ENCODE measurements around the gene ST3GAL4.

The ST3GAL4 gene

DNA sequence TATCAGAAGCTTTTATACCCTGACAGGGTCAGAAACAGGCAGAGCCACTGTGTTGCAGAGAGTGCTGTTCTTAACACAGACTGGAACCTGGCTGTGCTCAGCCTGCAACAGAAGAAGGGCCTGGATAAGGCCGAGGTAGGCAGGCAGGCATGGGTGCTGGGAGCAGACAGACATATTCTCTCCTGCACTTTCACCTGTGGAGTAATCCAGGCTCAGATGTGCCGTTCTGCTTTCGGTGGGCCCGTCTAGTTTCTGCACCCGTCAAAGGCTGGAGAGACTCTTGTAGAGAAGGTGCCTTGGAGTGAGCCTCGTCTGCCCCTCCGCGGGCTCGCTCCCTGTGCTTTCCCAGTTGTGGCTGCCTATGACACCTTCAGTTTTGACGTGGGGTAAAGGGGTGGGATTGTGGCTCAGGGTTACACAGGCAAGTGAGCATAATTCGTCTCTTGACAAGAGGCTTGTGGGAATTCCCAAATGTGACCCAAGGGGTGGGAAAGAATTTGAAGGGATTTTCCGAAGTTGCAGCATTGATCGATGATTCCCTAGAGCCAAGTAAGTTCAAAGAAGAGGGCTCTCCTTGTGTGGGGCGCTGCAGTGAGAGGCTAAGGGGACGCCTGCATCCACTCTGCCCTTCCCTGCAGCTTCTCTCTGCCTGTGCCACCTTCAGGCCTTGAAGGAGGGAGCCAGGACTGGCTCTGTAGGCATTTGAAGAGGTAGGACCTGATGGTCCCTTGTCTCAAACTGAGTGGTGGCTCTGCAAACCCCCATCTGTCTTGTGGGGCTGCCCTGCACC is 16.2 kb upstream of the ST3GAL4 start:
- no peak for DNase-seq (ENCODE audit: low read depth)
- no peak for TF ChIP-seq CTCF (IDR thresholded peaks at IDR 0.05; ENCODE audit: low read length, missing control alignments)
- H3K4me3 ChIP-seq (replicated peaks; ENCODE audit: low read depth, low read length), result no peak overlapping the region

- H3K4me3 ChIP-seq (replicated peaks; ENCODE audit: low read depth, low read length), result no peak overlapping the region
- DNase-seq (ENCODE audit: low read depth), result peak; percentile 73
- no peak for TF ChIP-seq CTCF (IDR thresholded peaks at IDR 0.05; ENCODE audit: low read length, missing control alignments)
These were observed 15.5 kb upstream of the ST3GAL4 start for GRCh38 chr11:126339863-126340434.

DNA sequence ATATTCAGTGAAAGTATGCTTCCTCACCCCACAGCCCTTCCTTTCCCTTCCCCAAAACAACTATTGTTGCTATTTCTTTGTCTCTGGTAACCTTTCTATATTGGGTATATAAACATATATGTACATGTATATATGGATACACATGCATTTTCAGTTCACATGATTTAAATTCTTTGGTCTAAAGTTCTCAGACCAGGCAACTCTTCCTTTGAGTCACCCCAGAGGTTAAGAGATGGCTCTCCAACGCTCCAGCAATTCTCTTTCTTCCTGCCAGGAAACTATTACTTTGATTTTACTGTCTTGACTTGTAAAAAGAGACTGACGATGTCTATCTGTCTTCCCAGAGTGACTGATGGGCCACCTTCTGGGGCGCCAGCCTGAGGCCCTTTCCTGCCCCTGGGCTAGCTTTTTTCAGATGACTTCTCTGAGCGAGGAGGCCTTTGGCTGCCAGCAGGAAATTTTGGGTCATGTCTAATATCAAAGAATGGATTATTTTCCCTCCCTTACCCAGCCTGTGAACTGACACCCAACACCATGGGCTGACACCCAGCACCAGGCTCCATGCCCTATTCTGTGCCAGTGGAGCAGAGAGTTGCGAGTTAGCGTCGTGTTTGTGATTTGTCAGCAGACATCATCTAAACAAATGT is 14.4 kb upstream of the ST3GAL4 start:
- no peak for TF ChIP-seq CTCF (IDR thresholded peaks at IDR 0.05; ENCODE audit: low read length, missing control alignments)
- DNase-seq (ENCODE audit: low read depth), result no peak
- H3K4me3 ChIP-seq (replicated peaks; ENCODE audit: low read depth, low read length), result no peak overlapping the region

DNA sequence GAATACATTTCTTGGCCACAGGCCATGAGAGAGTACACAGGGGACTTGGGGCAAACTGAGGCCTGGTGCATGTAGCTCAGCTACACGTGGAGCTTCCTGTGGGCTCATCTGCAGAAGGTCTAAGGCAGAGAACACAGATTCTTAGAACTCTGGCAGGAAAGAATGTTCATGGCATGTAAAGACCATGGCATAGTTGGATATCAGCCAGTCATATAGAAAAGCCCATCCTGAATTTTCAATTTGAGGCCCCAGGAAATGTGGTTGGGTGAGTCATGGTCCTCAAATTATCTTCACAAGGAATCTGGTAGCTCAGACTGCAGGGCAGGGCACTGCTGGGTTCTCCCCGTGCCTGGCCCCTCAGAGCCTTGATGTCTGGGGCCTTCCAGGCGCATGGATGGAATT is 13.7 kb upstream of the ST3GAL4 start:
- DNase-seq (ENCODE audit: low read depth), result peak; percentile 72
- TF ChIP-seq CTCF (IDR thresholded peaks at IDR 0.05; ENCODE audit: low read length, missing control alignments), result no peak
- H3K4me3 ChIP-seq (replicated peaks; ENCODE audit: low read depth, low read length), result no peak overlapping the region

DNA sequence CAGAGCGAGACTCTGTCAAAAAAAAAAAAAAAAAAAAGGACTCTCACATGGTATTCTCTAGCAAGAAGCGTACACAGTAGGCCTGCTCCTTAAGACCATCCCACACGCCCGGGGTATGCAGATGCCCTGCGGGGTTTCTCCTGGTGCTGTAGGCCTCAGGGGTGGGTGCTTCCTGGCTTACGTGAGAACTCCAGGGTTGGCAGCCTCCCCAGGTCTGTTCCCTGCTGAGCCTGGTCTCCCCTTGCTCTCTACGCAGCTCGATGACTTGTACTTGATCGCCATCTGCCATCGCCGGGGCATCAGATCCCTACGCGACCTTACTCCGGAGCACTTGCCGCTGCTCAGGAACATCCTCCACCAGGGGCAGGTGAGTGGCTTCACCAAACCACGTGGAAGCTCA is 12.4 kb upstream of the ST3GAL4 start:
- H3K4me3 ChIP-seq (replicated peaks; ENCODE audit: low read depth, low read length), result no peak overlapping the region
- DNase-seq (ENCODE audit: low read depth), result no peak
- no peak for TF ChIP-seq CTCF (IDR thresholded peaks at IDR 0.05; ENCODE audit: low read length, missing control alignments)

GRCh38 chr11:126344141-126345080 is 11.1 kb upstream of the ST3GAL4 start:
- no peak for TF ChIP-seq CTCF (IDR thresholded peaks at IDR 0.05; ENCODE audit: low read length, missing control alignments)
- H3K4me3 ChIP-seq (replicated peaks; ENCODE audit: low read depth, low read length), result no peak overlapping the region
- no peak for DNase-seq (ENCODE audit: low read depth)
